ENCODE results near the gene IL12B. TPM values are rescaled to one million over a fixed set of nuclear protein-coding genes. Genes with fewer than 3 reads are reported as not detected.
A peak's percentile ranks its signal among the peaks of the same experiment; 100 is the strongest.
"Not testable (repeated sequence)": the region's sequence is repeated elsewhere in the genome, so short reads cannot be mapped to it uniquely, and the experiment has no call there.

IL12B gene
- polyA plus RNA-seq (2012; ENCODE audit: missing spikeins): 1.3 TPM

DNA sequence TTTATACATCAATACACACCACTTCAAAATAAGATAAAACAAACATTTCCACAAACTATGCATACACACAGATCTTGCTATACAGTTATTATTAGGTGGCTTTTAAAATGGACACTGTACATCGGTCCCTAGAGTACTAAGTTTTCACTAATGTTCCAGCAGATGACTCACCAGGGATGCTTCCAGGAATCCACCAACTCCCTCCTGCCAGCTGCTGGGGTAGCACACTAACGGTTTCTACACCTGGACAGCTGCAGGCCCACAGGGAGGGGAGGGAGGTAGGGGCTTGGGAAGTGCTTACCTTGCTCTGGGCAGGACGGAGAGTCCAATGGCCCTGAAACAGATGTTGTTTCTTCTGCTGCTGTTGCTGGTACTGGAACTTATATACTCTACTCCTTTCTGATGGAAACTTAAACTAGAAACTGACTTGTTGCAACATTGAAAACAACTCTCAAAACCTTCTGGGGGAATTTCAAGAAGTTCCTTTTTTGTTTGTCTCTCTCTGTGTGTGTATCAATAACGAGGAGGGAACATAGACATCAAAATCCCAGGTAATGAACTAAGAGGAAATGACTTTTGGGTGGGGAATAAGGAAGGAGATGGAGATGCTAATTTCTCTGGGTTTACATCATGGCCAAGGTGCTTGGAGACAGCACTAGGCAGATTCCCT is at the start of gene IL12B:
Gene IL12B (minus strand): TSS at position 357 of the 670 bp plus-strand sequence. CDS start 3,705 bp downstream, outside the sequence.
- no peak for FAIRE-seq
- no peak for DNase-seq (ENCODE audit: insufficient read length)
- TF ChIP-seq TAF1 (IDR thresholded peaks at IDR 0.05; ENCODE audit: borderline replicate concordance, low read depth, low read length) (no peak), POLR2A (IDR thresholded peaks at IDR 0.05; ENCODE audit: low read depth, low read length) (no peak), POLR2AphosphoS5 (IDR thresholded peaks at IDR 0.05; ENCODE audit: low read depth, low read length) (no peak)

DNA sequence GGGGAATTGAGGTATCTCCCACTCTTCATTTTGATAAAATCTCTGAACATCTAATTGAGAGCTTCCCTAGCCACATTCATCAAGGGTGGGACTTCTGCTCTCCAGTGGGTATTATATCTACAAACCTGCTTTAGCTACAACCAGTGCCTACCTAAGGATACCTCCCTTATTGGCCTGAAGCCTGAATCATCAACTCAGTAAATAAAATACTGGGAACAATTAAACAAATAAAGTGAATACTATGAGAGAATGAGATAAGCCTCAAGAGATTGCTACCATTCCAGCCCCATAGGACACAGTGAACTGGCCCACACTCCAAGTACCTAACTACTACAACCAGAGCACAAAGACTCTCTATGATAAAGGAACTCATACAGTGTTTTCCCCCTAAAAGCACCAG is 47.4 kb upstream of the IL12B start:
- no peak for FAIRE-seq
- no peak for DNase-seq (ENCODE audit: insufficient read length)
- TF ChIP-seq POLR2A (IDR thresholded peaks at IDR 0.05; ENCODE audit: low read depth, low read length): no peak
- no peak for TF ChIP-seq TAF1 (IDR thresholded peaks at IDR 0.05; ENCODE audit: borderline replicate concordance, low read depth, low read length)
- TF ChIP-seq POLR2AphosphoS5 (IDR thresholded peaks at IDR 0.05; ENCODE audit: low read depth, low read length): no peak

DNA sequence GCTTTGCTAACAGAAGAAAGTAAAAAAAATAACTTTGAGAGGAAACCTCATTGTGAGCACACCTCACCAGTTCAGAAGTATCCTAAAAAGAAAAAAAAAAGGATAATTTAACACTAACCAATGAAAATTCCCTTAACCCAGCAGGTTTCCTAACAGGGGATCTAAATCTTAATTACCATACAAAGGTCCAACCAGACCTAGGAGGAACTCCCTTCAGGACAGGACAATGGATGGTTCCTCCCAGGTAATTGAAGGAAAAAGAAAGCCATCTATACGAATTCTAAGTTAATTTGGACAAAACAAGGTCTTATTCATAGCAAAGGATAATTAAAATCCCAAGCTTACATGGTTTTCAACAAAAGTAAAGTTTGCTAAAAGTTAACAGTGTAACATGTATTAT is 37.6 kb upstream of the IL12B start:
- DNase-seq (ENCODE audit: insufficient read length); FAIRE-seq: not testable (repeated sequence)

DNA sequence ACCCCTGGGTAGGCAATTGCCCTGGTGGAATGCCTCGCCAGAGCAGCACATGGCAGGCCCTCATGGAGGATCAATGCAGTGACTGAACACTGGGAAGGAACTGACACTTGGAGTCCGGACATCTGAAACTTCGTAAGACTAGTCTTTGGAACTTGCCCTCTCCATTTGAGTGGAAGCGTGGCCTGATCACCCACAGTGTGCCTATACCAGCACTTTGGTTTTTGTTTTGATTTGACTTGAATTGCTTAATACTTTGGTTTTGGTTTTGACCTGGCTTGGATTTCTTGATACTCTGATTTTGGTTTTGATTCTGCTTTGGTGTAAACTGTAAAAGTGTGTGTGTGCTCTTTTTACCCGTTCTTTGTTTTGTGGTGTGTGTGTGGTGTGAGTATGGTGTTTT is 36.5 kb upstream of the IL12B start:
- FAIRE-seq; DNase-seq (ENCODE audit: insufficient read length): not testable (repeated sequence)

DNA sequence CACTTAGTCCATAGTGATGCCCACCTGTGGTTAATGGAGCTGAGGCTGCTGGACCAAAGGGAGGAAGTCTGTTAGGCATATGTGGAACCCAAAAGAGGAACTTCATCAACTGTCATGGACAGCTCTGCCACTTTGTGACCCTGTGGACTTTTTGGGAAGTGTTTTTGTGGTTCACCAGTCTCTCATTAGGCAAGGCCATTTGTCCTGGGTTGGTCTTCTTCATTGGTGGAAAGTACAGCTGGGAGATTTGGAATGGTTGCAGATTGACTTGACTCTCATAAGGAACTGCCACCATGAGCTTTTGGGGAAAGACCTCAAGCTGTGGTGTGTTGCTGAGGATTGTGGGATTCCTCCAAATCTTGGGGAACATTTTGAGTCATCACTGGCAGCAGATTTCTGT is 31.9 kb upstream of the IL12B start:
- no peak for TF ChIP-seq POLR2AphosphoS5 (IDR thresholded peaks at IDR 0.05; ENCODE audit: low read depth, low read length)
- no peak for TF ChIP-seq POLR2A (IDR thresholded peaks at IDR 0.05; ENCODE audit: low read depth, low read length)
- no peak for TF ChIP-seq TAF1 (IDR thresholded peaks at IDR 0.05; ENCODE audit: borderline replicate concordance, low read depth, low read length)

DNA sequence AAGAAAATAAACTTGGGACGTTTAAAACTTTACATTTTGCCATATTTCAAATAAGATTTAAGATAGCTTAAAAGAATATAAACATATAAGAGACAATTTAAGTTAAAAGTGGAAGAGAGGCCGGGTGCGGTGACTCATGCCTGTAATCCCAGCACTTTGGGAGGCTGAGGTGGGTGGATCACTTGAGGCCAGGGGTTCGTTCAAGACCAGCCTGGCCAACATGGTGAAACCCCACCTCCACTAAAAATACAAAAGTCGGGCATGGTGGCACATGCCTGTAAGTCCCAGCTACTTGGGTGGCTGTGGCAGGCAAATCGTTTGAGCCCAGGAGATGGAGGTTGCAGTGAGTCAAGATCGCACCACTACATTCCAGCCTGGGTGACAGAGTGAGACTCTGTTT is 29.6 kb upstream of the IL12B start:
- not testable (repeated sequence) for FAIRE-seq; DNase-seq (ENCODE audit: insufficient read length)

More for the DNA sequence above, 31.9 kb upstream of the IL12B start:
- DNase-seq (ENCODE audit: insufficient read length): no peak
- FAIRE-seq: no peak

DNA sequence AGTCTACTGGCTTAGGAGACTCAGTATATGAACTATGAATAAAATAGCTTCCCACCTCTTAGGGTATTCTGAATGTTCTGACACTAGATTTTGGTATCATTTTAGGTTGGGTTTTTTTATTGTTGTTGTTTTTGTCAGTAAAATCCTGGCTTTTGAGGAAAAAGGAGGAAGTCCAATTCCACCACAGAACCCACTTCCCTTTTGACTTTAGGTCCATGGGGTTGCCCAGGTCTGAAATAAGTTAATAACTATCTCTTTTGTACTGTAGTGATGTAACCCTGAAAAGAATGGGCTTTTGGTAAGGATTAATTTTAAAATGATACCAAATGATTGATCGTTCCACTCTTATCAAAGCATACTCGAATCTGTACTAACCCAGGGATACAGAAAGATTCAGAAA is 29.1 kb upstream of the IL12B start:
- DNase-seq (ENCODE audit: insufficient read length): no peak
- TF ChIP-seq POLR2A (IDR thresholded peaks at IDR 0.05; ENCODE audit: low read depth, low read length): no peak
- TF ChIP-seq POLR2AphosphoS5 (IDR thresholded peaks at IDR 0.05; ENCODE audit: low read depth, low read length): no peak
- no peak for TF ChIP-seq TAF1 (IDR thresholded peaks at IDR 0.05; ENCODE audit: borderline replicate concordance, low read depth, low read length)
- no peak for FAIRE-seq

DNA sequence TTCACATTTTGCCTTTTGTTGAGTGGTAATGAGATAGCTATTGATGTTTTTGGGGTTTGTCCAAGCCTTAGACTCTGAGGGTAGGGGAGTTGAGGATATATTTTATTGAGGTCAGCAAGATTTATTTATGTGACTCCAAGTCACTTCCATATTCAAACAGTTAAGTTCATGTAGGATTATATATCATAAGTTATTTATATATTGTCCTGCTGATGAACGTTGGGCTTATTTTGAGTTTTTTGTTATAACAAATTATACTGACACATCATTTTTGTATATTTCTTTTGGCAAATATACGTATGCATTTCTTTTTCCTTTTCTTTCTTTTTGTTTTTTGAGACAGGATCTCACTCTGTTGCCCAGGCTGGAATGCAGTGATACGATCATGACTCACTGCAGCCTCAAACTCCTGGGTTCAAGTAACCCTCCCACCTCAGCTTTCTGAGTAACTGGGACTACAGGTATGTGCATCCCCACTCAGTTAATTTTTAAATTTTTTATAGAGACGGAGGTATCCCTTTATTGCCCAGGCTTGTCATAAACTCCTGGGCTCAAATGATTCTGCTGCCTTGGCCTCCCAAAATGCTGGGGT is 23.5 kb upstream of the IL12B start:
- DNase-seq (ENCODE audit: insufficient read length): no peak
- TF ChIP-seq POLR2AphosphoS5 (IDR thresholded peaks at IDR 0.05; ENCODE audit: low read depth, low read length): no peak
- no peak for TF ChIP-seq POLR2A (IDR thresholded peaks at IDR 0.05; ENCODE audit: low read depth, low read length)
- TF ChIP-seq TAF1 (IDR thresholded peaks at IDR 0.05; ENCODE audit: borderline replicate concordance, low read depth, low read length): no peak
- FAIRE-seq: no peak

DNA sequence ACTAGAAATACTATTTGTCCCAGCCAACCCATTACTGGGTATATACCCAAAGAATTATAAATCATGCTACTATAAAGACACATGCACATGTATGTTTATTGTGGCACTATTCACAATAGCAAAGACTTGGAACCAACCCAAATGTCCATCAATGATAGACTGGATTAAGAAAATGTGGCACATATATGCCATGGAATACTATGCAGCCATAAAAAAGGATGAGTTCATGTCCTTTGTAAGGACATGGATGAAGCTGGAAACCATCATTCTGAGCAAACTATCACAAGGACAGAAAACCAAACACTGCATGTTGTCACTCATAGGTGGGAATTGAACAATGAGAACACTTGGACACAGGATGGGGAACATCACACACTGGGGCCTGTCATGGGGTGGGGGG is 20.4 kb upstream of the IL12B start:
- not testable (repeated sequence) for FAIRE-seq

DNA sequence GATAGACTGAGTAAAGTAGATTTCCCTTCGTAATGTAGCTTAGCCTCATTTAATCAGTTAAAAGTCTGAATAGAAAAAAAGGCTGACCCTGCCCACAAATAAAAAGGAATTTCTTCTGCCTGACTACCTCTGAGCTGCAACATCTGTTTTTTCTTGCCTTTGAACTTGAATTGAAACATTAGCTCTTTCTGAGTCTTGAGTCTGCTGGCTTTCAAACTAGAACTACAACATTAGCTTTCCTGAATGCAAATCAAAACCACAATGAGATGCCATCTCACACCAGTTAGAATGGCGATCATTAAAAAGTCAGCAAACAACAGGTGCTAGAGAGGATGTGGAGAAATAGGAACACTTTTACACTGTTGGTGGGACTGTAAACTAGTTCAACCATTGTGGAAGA is 19.9 kb upstream of the IL12B start:
- not testable (repeated sequence) for DNase-seq (ENCODE audit: insufficient read length); FAIRE-seq

More for the DNA sequence above, 20.4 kb upstream of the IL12B start:
- not testable (repeated sequence) for DNase-seq (ENCODE audit: insufficient read length)

DNA sequence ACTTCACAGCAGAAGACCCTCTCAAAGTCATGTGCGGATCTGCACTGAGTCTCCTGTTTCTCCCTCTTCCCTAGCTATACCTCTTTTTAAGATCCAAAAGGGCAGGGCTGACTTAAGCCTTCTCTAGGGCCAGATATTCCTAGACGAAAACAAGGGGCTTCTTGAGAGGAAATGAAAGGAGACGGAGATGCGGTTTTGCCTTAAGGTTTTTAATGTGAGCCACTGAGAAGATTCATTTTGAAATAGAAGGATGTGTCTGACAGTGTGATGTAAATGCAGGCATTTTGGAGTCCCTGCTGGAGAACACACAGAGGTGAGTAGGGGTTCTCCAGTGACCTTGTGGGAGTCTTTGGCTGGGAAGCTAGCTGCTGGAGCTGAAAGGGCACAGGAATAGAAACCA is 15.6 kb upstream of the IL12B start:
- FAIRE-seq: no peak
- no peak for DNase-seq (ENCODE audit: insufficient read length)

DNA sequence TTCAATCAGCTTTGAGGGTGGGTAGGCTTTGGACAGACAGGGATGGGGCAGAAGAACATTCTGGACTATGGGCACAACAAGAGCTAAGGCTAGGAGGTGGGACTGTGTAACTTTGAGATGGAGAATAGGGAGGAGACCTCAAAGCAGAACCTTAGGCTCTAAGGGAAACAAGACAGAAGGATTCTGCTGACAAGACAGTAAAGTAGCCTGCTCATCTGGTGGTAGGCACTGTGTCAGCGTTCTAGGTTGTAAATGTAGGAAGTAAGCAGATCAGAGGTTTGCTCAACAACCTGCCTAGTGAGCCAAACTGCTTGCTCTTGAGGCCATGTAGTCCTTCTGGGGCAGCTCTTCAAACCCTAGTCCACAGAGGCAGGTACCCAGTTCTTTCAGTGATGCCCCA is 15.0 kb upstream of the IL12B start:
- FAIRE-seq (peak; percentile 53), DNase-seq (ENCODE audit: insufficient read length) (no peak)
- no peak for TF ChIP-seq TAF1 (IDR thresholded peaks at IDR 0.05; ENCODE audit: borderline replicate concordance, low read depth, low read length)
- TF ChIP-seq POLR2A (IDR thresholded peaks at IDR 0.05; ENCODE audit: low read depth, low read length): no peak
- TF ChIP-seq POLR2AphosphoS5 (IDR thresholded peaks at IDR 0.05; ENCODE audit: low read depth, low read length): no peak

More for the DNA sequence above, 15.6 kb upstream of the IL12B start:
- no peak for TF ChIP-seq TAF1 (IDR thresholded peaks at IDR 0.05; ENCODE audit: borderline replicate concordance, low read depth, low read length)
- TF ChIP-seq POLR2AphosphoS5 (IDR thresholded peaks at IDR 0.05; ENCODE audit: low read depth, low read length): no peak

DNA sequence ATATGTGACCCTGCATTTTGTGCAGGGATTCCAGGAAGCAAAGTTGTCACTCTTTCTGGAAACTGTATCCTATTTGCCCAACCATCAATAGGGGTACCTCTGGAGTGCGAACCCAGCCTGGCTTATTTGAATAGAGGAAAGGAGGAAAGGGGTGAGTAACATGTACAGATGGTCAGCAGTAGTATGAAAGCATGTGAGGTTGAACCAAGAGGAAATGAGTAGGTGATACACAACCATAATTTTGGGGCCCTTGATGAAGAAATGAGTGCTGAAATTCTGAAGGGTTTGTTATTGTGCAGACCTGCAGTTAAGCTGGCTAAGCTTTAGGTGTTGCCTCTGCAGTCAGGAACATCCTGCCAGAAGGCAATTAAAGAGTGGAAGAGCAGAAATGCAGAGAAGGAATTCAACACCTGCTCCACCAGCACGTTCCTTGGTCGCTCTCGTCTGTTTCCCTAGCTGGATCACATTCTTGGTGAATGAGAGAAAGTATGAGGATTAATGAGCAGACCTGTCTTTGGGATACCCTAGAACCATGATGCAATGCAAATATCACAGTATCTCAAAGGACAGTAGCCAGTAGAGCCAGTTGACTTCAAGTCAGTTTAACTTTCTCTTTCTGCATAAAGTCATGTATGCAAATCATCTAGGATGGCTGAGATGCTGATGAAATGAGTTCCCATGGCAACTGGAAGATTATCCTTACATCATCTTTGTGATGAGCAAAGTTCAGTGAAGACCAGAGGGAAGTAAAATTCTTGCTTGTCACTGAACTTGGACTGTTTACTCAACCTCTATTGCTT is 13.2 kb upstream of the IL12B start:
- DNase-seq (ENCODE audit: insufficient read length): no peak
- FAIRE-seq: no peak
- TF ChIP-seq POLR2A (IDR thresholded peaks at IDR 0.05; ENCODE audit: low read depth, low read length): no peak
